NB4 (cell line): ENCODE data around the gene SMAD2.

Source experiments
- DNase-seq: peaks from one replicate; pipeline ENCODE4 v3.0.0; 2010; ENCODE audit warnings: low read depth
- H3K4me3 ChIP-seq: one replicate; pipeline ENCODE4 v1.5.1; 2011; ENCODE audit warnings: mild to moderate bottlenecking, low read depth, low read length, moderate library complexity
- MYC ChIP-seq: IDR thresholded peaks from 2 replicates; pipeline ENCODE4 v1.6.1; 2011; ENCODE audit warnings: low read depth, low read length
- POLR2A ChIP-seq: IDR thresholded peaks from 2 replicates; pipeline ENCODE4 v1.6.1; 2011; ENCODE audit warnings: mild to moderate bottlenecking; ENCODE audit not compliant: insufficient read length; ENCODE audit errors: extremely low read depth
- TF ChIP-seq, protein P1 (sequence below): IDR thresholded peaks from one replicate; pipeline ENCODE4 v1.5.1; 2012; ENCODE audit warnings: low read depth, low read length
- TF ChIP-seq, protein P2 (sequence below): IDR thresholded peaks from 2 replicates; pipeline ENCODE4 v1.6.1; 2011; ENCODE audit warnings: low read depth, low read length

The SMAD2 gene

DNA sequence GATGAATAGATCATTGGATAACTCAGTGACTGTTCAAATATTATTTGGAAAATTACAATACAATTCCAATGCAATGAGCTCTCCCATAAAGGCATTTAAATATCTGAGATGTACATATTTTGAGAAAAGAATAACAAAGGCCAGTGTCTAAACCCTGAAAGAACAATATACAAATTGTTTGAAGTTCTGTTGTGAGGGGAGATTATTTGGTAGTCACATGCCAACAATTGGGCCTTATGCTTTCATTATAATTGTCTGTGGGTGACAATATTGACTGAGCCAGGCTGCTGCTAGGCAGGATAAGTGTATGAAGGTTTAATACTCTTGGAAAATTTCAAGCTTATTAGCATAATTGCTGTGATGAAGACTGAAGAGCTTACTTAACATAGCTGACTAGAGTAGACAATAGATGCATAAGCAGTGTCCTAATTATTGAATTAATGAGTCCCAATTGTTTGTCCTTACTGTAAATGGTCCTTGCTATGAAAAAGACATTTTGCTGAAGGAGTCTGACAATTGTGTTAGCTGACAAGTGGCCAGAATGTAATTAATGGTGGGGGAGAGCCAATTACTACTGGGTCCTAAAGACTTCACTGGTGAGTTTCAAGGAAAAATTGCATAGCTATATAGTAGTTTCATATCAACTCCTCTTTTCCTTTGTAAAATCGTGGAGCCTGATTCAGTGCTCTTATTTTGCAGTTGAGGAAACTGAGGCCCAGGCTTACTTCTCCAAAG lies 5.0 kb upstream of the SMAD2 start:
- TF ChIP-seq, protein P1, sequence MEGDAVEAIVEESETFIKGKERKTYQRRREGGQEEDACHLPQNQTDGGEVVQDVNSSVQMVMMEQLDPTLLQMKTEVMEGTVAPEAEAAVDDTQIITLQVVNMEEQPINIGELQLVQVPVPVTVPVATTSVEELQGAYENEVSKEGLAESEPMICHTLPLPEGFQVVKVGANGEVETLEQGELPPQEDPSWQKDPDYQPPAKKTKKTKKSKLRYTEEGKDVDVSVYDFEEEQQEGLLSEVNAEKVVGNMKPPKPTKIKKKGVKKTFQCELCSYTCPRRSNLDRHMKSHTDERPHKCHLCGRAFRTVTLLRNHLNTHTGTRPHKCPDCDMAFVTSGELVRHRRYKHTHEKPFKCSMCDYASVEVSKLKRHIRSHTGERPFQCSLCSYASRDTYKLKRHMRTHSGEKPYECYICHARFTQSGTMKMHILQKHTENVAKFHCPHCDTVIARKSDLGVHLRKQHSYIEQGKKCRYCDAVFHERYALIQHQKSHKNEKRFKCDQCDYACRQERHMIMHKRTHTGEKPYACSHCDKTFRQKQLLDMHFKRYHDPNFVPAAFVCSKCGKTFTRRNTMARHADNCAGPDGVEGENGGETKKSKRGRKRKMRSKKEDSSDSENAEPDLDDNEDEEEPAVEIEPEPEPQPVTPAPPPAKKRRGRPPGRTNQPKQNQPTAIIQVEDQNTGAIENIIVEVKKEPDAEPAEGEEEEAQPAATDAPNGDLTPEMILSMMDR = no peak
- TF ChIP-seq MYC = no peak
- no peak for TF ChIP-seq POLR2A
- TF ChIP-seq, protein P2, sequence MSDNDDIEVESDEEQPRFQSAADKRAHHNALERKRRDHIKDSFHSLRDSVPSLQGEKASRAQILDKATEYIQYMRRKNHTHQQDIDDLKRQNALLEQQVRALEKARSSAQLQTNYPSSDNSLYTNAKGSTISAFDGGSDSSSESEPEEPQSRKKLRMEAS = no peak
- DNase-seq = no peak
- no peak overlapping the region for H3K4me3 ChIP-seq

DNA sequence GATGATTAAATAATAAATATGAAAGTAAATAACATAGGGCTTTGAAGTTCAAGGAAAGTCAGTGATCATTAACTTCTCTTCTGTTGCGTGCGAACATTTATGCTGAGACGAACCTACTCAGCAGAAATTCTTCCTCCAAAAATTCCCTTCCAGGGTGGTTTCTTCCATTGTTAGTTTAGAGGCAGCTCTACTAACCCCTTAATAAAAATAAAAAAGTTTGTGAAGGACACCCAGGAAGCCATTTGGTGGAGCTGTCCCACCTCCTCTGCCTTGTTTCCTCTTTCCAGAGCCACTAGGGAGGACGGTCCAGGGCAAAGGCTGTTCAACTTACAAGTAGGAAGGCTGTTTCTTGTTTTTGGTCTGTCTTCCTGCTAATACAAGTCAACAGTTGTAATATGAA lies 2.1 kb upstream of the SMAD2 start:
- peak; percentile 91 for DNase-seq
- H3K4me3 ChIP-seq = peak overlapping the region; percentile 63
- no peak for TF ChIP-seq POLR2A
- TF ChIP-seq, protein P1 = peak; percentile 42

DNA sequence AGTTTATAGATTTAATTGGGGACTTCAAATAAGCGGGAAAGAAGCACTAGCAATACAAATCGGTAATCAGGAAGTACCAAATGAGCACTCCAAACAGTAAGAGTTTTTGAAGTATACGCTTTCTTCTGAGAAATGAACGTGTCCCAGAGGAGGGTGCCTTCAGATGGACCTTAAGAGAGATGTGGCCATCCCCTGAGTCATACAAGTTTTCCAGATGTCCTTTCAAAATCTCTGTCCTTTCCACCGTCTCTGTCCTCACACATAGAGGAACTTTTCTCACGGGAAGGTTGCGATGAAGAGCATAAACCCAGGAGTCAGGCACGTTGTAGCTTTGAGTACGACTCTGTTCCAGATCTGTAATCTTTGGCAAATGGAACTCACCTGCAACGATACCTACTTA lies 1.7 kb upstream of the SMAD2 start:
- DNase-seq = no peak
- peak overlapping the region; percentile 63 for H3K4me3 ChIP-seq
- TF ChIP-seq POLR2A = no peak
- TF ChIP-seq MYC = no peak
- TF ChIP-seq, protein P1 = no peak
- TF ChIP-seq, protein P2 = no peak

DNA sequence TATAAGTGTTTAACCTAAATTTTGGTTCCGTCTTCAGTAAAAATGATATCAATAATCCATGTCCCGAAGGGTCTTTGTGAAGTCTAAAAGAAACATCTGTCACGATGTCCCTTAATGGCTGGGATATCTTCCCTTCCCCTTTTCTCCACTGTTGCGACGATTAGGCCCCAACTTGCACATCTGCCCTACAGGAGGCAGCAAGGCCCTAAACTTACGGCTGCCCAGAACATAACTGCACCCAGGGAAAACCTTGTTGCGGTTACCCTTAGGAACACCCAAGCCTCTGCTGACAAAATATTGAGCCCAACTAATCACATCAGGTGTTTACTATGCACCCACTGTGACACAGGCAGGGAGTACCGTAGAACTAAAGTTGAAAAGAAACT lies 1.3 kb upstream of the SMAD2 start:
- TF ChIP-seq, protein P2 = no peak
- TF ChIP-seq, protein P1 = peak; percentile 42
- DNase-seq = peak; percentile 90
- H3K4me3 ChIP-seq = peak overlapping the region; percentile 63

DNA sequence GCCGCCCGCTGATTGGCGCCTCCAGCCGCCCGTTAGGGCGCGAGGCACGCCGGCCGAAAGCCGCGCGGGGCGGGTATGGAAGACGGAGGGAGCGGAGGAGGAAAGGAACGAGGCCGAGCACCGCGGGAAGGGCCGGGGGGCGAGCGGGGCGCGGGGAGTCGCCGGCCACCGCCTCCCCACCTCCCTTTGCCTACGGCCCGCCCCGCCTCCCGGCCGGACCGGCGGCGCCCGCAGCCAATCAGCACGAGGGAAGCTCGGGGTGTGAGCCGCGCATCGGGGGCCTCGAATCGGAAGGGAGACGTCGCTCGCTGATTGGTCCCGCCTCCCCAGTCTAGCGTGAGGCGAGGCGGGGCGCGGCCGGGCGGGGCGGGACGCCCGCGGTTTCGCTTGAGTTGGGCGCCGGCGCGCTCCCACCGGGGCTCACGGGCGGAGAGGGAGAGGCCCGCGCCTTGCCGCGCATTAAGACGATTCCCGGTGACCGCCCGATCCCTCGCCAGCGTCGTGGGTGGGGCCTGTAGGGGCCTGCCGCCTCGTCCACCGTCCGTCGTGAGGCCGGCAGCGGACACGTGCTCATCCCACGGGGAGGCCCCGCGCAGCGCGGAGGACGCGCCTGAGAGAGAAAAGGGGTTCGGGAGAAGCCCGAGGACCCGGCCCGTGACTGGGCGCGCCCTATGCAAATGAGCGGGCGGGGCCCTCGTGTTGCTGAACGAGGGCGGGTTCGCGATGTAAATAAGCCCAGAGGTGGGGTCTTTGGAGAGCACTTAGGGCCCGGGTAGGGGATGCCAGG lies 665 bp upstream of the SMAD2 start:
- peak overlapping the region; percentile 63 for H3K4me3 ChIP-seq
- peak; percentile 98 for DNase-seq
- TF ChIP-seq MYC = no peak
- TF ChIP-seq, protein P2 = peak; percentile 85
- TF ChIP-seq POLR2A = peak; percentile 67

DNA sequence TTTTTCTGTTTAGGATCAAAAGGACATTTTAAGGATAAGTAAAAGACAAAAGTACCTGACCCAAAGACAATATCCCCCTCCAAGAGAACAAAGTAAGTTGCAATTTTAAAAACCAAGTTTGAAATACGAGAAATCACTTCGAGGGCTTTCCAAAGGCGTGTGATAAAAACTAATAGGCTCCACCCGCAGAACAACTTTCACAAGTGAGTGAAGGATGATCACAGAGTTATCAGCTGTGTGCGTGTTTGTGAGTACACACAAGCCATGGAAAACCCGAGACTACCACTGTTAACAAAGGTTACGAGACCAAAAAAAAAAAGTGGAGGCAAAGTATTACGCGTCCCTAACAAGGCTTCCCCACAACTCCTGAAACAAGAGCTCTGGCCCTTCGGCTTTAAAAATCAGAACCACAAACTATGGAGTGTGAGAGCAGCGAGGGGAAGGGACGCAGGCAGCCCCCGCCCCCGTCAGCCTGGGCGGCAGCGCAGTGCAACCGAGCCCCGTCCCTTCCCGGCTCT lies 719 bp downstream of the SMAD2 start:
- DNase-seq = no peak
- TF ChIP-seq MYC = 0 out of 2 replicates have a peak, but pooled peaks have one; percentile 13
- no peak for TF ChIP-seq POLR2A
- peak overlapping the region; percentile 92 for H3K4me3 ChIP-seq
